A673 (cell line): ENCODE results near the gene DNAJC6.

Experiments
- EZH2 ChIP-seq: fragments of 200-600 bp; sonication (generic); IDR thresholded peaks from 2 replicates; pipeline ENCODE4 v1.6.1; 2017; ENCODE audit warnings: borderline replicate concordance, low read depth, mild to moderate bottlenecking, mixed read lengths, antibody characterized with exemption, low read length; ENCODE audit not compliant: poor library complexity, severe bottlenecking
- TF ChIP-seq, protein P1 (sequence below): fragments of 300-800, 200-600 bp; sonication (generic); conservative IDR thresholded peaks from 2 replicates; pipeline ENCODE4 v1.5.1; 2017; ENCODE audit warnings: low read depth, mild to moderate bottlenecking, antibody characterized with exemption, low read length, moderate library complexity, mixed read lengths

GRCh38 chr1:65423884-65424572, 114.7 kb downstream of the DNAJC6 start:
- TF ChIP-seq, protein P1, sequence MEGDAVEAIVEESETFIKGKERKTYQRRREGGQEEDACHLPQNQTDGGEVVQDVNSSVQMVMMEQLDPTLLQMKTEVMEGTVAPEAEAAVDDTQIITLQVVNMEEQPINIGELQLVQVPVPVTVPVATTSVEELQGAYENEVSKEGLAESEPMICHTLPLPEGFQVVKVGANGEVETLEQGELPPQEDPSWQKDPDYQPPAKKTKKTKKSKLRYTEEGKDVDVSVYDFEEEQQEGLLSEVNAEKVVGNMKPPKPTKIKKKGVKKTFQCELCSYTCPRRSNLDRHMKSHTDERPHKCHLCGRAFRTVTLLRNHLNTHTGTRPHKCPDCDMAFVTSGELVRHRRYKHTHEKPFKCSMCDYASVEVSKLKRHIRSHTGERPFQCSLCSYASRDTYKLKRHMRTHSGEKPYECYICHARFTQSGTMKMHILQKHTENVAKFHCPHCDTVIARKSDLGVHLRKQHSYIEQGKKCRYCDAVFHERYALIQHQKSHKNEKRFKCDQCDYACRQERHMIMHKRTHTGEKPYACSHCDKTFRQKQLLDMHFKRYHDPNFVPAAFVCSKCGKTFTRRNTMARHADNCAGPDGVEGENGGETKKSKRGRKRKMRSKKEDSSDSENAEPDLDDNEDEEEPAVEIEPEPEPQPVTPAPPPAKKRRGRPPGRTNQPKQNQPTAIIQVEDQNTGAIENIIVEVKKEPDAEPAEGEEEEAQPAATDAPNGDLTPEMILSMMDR: no peak
- no peak for TF ChIP-seq EZH2
